ENCODE data around the gene DNM1L. TPM values are rescaled to one million over a fixed set of nuclear protein-coding genes. Genes with fewer than 3 reads are reported as not detected.

Gene DNM1L
- total RNA-seq = 50.9 TPM

DNA sequence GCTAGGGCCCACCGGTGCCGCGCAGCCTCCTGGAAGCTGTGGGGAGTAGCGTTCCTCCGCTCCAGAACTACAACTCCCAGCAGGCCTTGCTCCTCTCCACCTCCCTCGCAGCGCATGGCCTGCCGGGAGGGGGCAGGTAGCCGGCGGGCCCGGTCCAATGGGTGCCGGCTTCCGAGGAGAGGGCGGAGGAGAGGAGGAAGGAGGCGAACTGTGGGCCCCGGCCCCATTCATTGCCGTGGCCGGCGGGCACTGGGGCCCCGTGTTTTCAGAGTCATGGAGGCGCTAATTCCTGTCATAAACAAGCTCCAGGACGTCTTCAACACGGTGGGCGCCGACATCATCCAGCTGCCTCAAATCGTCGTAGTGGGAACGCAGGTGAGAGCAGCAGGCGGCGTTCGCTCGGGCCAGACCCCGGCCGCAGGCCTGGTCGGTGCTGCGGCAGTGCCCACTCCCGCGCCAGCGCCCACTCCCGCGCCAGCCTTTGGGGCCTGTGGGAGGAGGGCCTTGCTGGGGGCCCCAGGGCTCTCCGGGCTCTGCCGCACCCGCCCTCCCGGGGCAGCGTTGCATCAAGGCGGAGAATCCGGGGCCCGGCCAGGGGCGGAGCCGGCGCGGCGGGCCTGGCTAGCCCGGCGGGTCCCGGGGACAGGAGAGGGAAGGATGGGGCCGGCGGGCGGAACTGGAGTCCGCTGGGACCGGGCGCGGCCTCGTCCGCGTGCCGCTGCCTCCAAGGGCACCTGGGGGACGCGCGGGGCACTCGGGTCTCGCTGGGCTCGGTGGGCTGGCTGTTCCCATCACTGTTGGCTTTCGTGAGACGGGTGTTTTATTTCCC, at the start of gene DNM1L:
DNM1L (plus strand) TSS at position 211 of the 829 bp plus-strand sequence; CDS start at position 274, 63 bp downstream.
- TF ChIP-seq, protein P1, sequence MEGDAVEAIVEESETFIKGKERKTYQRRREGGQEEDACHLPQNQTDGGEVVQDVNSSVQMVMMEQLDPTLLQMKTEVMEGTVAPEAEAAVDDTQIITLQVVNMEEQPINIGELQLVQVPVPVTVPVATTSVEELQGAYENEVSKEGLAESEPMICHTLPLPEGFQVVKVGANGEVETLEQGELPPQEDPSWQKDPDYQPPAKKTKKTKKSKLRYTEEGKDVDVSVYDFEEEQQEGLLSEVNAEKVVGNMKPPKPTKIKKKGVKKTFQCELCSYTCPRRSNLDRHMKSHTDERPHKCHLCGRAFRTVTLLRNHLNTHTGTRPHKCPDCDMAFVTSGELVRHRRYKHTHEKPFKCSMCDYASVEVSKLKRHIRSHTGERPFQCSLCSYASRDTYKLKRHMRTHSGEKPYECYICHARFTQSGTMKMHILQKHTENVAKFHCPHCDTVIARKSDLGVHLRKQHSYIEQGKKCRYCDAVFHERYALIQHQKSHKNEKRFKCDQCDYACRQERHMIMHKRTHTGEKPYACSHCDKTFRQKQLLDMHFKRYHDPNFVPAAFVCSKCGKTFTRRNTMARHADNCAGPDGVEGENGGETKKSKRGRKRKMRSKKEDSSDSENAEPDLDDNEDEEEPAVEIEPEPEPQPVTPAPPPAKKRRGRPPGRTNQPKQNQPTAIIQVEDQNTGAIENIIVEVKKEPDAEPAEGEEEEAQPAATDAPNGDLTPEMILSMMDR (IDR thresholded peaks at IDR 0.05) = no peak
- H3K27me3 ChIP-seq = no peaks in the 10 kb centered on the region
- intact Hi-C loops (cut with DNase I) = loop anchor here (1.0 to 2.0 kb wide), 3 partner anchors 951 to 1343 kb away; partner anchors contain the start of genes ALG10, AMN1 and ETFBKMT
- no peaks in the 10 kb centered on the region for H3K9me3 ChIP-seq
- peak within 1 kb of the TSS; percentile 82 to 84 for H3K4me3 ChIP-seq
- peak; percentile 81 to 97 for DNase-seq (ENCODE audit: low spot score in 2 of 2)
- H3K27ac ChIP-seq = peak within 1 kb of the TSS; percentile 93 to 94
- peaks cover 0 to 5% of the 10 kb centered on the region in 2 donors for H3K4me1 ChIP-seq
- no peaks in the 10 kb centered on the region for H3K36me3 ChIP-seq

DNA sequence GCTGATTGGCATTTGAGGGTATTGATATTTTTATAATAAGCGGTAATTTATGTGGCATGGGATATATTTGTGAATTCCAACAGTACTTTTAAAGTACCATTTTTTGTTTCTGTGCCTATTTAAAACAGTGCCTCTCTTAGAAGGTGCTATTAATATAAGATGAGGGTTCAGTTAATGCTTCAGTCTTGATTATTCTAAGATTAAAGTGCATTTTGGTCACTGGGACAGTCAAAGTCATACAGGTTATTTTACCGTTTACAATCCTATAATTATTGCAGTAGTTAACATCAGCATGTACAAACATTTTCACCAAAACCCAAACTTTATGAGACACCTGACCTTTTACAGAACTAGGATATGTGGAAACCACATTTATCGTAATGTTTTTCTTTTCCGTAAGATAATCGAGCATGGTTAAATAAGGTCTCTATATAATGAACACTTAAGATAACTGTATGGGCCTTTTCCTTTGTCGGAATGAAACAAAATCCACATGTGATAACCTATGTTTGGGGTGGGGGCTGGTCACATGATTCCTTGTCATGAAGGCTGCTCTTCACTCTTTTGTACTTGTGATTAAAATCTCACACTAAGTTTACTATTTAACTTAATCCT, 37.7 kb upstream of the DNM1L start:
- TF ChIP-seq, protein P1 (IDR thresholded peaks at IDR 0.05) = no peak
- no peak for DNase-seq (ENCODE audit: low spot score in 2 of 2)
- Histone ChIP-seq H3K4me1 (no peaks in the 10 kb centered on the region), H3K27me3 (no peaks in the 10 kb centered on the region), H3K4me3 (no peak overlapping the region), H3K36me3 (peaks cover 27 to 52% of the 10 kb centered on the region in 2 donors), H3K9me3 (no peaks in the 10 kb centered on the region), H3K27ac (no peak overlapping the region)
- intact Hi-C loops (cut with DNase I) = no loop called here

DNA sequence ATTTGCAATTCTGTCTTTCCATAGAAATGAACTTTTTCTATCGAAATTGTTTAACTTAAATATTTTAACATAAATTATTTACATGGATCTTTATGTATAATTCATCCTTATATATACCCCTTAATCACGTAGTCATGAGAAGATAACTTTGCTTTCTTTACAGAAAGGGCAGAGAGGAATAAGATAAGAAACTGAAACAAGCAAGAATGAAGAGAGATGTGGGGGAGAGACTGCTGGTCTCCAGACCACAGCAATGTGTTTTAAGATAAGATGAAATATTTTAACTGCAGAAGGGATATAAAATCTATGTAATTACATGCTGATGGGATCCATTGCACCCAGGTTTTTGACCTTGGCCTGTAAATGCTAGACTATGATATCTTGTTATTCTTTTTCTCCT, 34.7 kb upstream of the DNM1L start:
- TF ChIP-seq, protein P1 (IDR thresholded peaks at IDR 0.05) = no peak
- no peaks in the 10 kb centered on the region for H3K27me3 ChIP-seq
- H3K36me3 ChIP-seq = peaks cover 17 to 26% of the 10 kb centered on the region in 2 donors
- no peaks in the 10 kb centered on the region for H3K9me3 ChIP-seq
- H3K4me3 ChIP-seq = no peak overlapping the region
- no peak for DNase-seq (ENCODE audit: low spot score in 2 of 2)
- intact Hi-C loops (cut with DNase I) = no loop called here
- no peak overlapping the region for H3K27ac ChIP-seq
- no peaks in the 10 kb centered on the region for H3K4me1 ChIP-seq

DNA sequence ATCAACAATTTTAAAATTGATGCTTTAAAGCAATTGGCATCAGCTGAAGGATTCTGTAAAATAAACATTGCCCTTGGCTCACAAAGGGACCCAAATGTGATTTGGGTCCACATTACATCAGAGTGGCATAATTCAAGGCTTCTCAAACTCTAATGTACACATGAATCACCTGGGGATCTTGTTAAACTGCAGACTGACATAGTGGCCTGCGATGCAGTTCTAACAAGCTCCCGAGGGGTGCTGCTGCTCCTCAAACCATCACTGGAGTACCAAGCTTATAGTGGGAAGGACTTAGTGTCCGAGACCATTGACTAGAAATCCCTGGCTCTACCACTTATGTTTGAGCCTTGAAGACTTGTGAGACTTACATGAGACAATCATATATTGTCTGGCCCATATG, 31.8 kb upstream of the DNM1L start:
- Histone ChIP-seq H3K27me3 (no peaks in the 10 kb centered on the region), H3K4me1 (no peaks in the 10 kb centered on the region), H3K36me3 (peaks cover 0 to 12% of the 10 kb centered on the region in 2 donors), H3K27ac (no peak overlapping the region), H3K9me3 (no peaks in the 10 kb centered on the region), H3K4me3 (no peak overlapping the region)
- no peak for DNase-seq (ENCODE audit: low spot score in 2 of 2)
- TF ChIP-seq, protein P1 (IDR thresholded peaks at IDR 0.05) = no peak
- intact Hi-C loops (cut with DNase I) = no loop called here

DNA sequence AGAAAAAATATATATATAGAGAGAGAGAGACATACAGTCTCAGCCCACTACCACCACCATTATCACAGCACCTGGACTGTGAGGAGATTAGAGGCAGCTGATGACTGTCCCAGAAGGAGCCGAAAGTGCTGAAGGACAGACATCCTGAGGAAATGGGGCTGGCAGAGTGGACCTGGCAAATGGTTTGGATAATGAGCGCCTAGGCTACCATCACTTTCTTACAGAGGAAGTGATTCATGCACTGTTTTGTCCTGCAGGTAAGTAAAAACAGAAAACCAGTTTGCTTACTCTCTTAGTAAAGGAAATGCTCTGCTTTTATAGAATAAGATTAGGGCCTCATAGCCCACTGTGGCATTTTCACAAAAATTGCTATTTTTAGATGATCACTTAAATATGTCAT, 28.6 kb upstream of the DNM1L start:
- no peak for DNase-seq (ENCODE audit: low spot score in 2 of 2)
- Histone ChIP-seq H3K4me3 (no peak overlapping the region), H3K27ac (no peak overlapping the region), H3K27me3 (no peaks in the 10 kb centered on the region), H3K9me3 (no peaks in the 10 kb centered on the region), H3K4me1 (no peaks in the 10 kb centered on the region), H3K36me3 (peaks cover 0 to 3% of the 10 kb centered on the region in 2 donors)
- TF ChIP-seq, protein P1 (IDR thresholded peaks at IDR 0.05) = no peak
- intact Hi-C loops (cut with DNase I) = no loop called here

All from ascending aorta (tissue), 2 donors.